WTC11 (cell line): ENCODE data around the gene FBXO7. TPM values are rescaled to one million over a fixed set of nuclear protein-coding genes. Genes with fewer than 3 reads are reported as not detected.
A peak's percentile ranks its signal among the peaks of the same experiment; 100 is the strongest.

Experiments
- ATAC-seq: fragments of 200-7000 bp; cut with Tn5 transposase; 2 replicates; pipeline ENCODE4 v1.10.0; 2021; ENCODE audit warnings: mild to moderate bottlenecking, moderate library complexity
- Bru-seq: library from RNA; stranded (reverse); fragments of 400-500 nt; gene quantifications from one replicate; lab custom pipeline; 2021; lab: Mats Ljungman, UMichigan
- CTCF ChIA-PET: fragments of 300-600 bp; sonication (Branson Sonifier 250); formaldehyde crosslinking; loops from one replicate; lab custom pipeline; 2021; ENCODE audit warnings: antibody characterized with exemption; lab: Charles Lee
- POLR2A ChIA-PET: fragments of 350-600 bp; sonication (Branson Sonifier 250); formaldehyde crosslinking; loops from one replicate; lab custom pipeline; 2021; ENCODE audit warnings: antibody characterized with exemption; lab: Charles Lee
- DNase-seq: peaks from one replicate; pipeline ENCODE4 v3.0.0; 2021; ENCODE audit warnings: low spot score
- H3K27ac Mint-ChIP-seq: 2 replicates; pipeline ENCODE4 v1.8.0; 2021; ENCODE audit warnings: mixed read lengths
- H3K27me3 Mint-ChIP-seq: 2 replicates; pipeline ENCODE4 v1.8.0; 2021; ENCODE audit warnings: low read depth, mild to moderate bottlenecking, moderate library complexity, mixed read lengths
- H3K36me3 Mint-ChIP-seq: 2 replicates; pipeline ENCODE4 v1.8.0; 2021; ENCODE audit warnings: mixed read lengths
- H3K4me1 Mint-ChIP-seq: 2 replicates; pipeline ENCODE4 v1.8.0; 2022; ENCODE audit warnings: mixed read lengths
- H3K4me3 Mint-ChIP-seq: 2 replicates; pipeline ENCODE4 v1.8.0; 2021; ENCODE audit warnings: mild to moderate bottlenecking, moderate library complexity, mixed read lengths
- H3K9me3 Mint-ChIP-seq: 2 replicates; pipeline ENCODE4 v1.8.0; 2021; ENCODE audit warnings: mixed read lengths
- ARID4B ChIP-seq: sonication (generic); formaldehyde crosslinking; IDR thresholded peaks from 2 replicates; pipeline ENCODE4 v1.8.0; 2023; ENCODE audit warnings: missing genetic modification reagents, mild to moderate bottlenecking, borderline replicate concordance
- ATF3 ChIP-seq: sonication (generic); formaldehyde crosslinking; conservative IDR thresholded peaks from 2 replicates; pipeline ENCODE4 v1.8.1; 2022; ENCODE audit warnings: mild to moderate bottlenecking, missing genetic modification reagents
- E2F5 ChIP-seq: sonication (generic); formaldehyde crosslinking; IDR thresholded peaks from 2 replicates; pipeline ENCODE4 v1.8.1; 2022; ENCODE audit warnings: mild to moderate bottlenecking, moderate library complexity, missing genetic modification reagents
- EMX1 ChIP-seq: fragments of 250-450 bp; sonication (Bioruptor Pico); IDR thresholded peaks from 2 replicates; pipeline ENCODE4 v1.8.0; 2021; ENCODE audit warnings: mild to moderate bottlenecking
- FOXP4 ChIP-seq: sonication (generic); formaldehyde crosslinking; IDR thresholded peaks from 2 replicates; pipeline ENCODE4 v1.8.0; 2022; ENCODE audit warnings: mild to moderate bottlenecking, missing genetic modification reagents
- MYBL2 ChIP-seq: sonication (generic); formaldehyde crosslinking; IDR thresholded peaks from 2 replicates; pipeline ENCODE4 v1.8.1; 2023; ENCODE audit warnings: mild to moderate bottlenecking, moderate library complexity, missing genetic modification reagents
- NR2C2 ChIP-seq: sonication (generic); formaldehyde crosslinking; IDR thresholded peaks from 2 replicates; pipeline ENCODE4 v1.8.0; 2022; ENCODE audit warnings: mild to moderate bottlenecking, missing genetic modification reagents
- NR3C1 ChIP-seq: sonication (generic); formaldehyde crosslinking; conservative IDR thresholded peaks from 2 replicates; pipeline ENCODE4 v1.8.1; 2023; ENCODE audit warnings: low read depth, mild to moderate bottlenecking, missing genetic modification reagents
- SOX15 ChIP-seq: fragments of 250-450 bp; sonication (Bioruptor Pico); IDR thresholded peaks from 2 replicates; pipeline ENCODE4 v1.9.0; 2021; ENCODE audit warnings: mild to moderate bottlenecking
- TCF7 ChIP-seq: sonication (generic); formaldehyde crosslinking; IDR thresholded peaks from 2 replicates; pipeline ENCODE4 v1.8.0; 2022; ENCODE audit warnings: mild to moderate bottlenecking, low read depth, missing genetic modification reagents, moderate library complexity
- ZNF317 ChIP-seq: sonication (generic); formaldehyde crosslinking; IDR thresholded peaks from 2 replicates; pipeline ENCODE4 v1.8.1; 2023; ENCODE audit warnings: low read depth, mild to moderate bottlenecking, moderate library complexity, missing genetic modification reagents, borderline replicate concordance
- ZNF512 ChIP-seq: sonication (generic); formaldehyde crosslinking; IDR thresholded peaks from 2 replicates; pipeline ENCODE4 v1.8.1; 2022; ENCODE audit warnings: missing genetic modification reagents, borderline replicate concordance
- long read RNA-seq, 3 experiments: library from RNA in 1 of 3; library from capped mRNA in 1 of 3; library from polyadenylated mRNA in 1 of 3; unstranded in 2 of 3; stranded (forward) in 1 of 3; transcript quantifications; one replicate each; pipeline ENCODE4 v2.0.0, GENCODE V29; 2021
- total RNA-seq: library from RNA; stranded (reverse); gene quantifications from 3 replicates; pipeline ENCODE4 v1.2.3, GENCODE V29; 2021
- TF ChIP-seq, protein P1 (sequence below): sonication (generic); formaldehyde crosslinking; IDR thresholded peaks from 2 replicates; pipeline ENCODE4 v1.8.1; 2023; ENCODE audit warnings: mild to moderate bottlenecking, moderate library complexity, missing genetic modification reagents
- TF ChIP-seq, protein P2 (sequence below): fragments of 250-450 bp; sonication (Bioruptor Pico); IDR thresholded peaks from 2 replicates; pipeline ENCODE4 v1.8.0; 2021; ENCODE audit warnings: mild to moderate bottlenecking

The FBXO7 gene
- 59.4 to 64.0 TPM (median 60.7 TPM) in 3 replicates for total RNA-seq
- percentile 89 among the genes with signal in this experiment for Bru-seq, nascent RNA
- long read RNA-seq, experiment 1, transcript FBXO7-206 (9 exons, 1,535 nt) = minor isoform, 8 of 304 reads
- long read RNA-seq, experiment 1, transcript FBXO7-202 (9 exons, 1,888 nt) = minor isoform, 18 of 304 reads
- long read RNA-seq, experiment 1, transcript FBXO7-201 (9 exons, 2,195 nt) = major isoform, 226 of 304 reads
- long read RNA-seq, experiment 1, transcript FBXO7-204 (9 exons, 1,921 nt) = minor isoform, 10 of 304 reads
- long read RNA-seq, experiment 1, partial matches to known transcripts = 16 of 304 reads
- long read RNA-seq, experiment 1, other reads (novel, unspliced or antisense) = 21 of 304 reads
- long read RNA-seq, experiment 2, transcript FBXO7-201 (9 exons, 2,195 nt) = major isoform, 58 of 110 reads
- long read RNA-seq, experiment 2, partial matches to known transcripts = 22 of 110 reads
- long read RNA-seq, experiment 2, other reads (novel, unspliced or antisense) = 22 of 110 reads
- long read RNA-seq, experiment 3, transcript FBXO7-201 (9 exons, 2,195 nt) = major isoform, 16 of 55 reads
- long read RNA-seq, experiment 3, transcript FBXO7-206 (9 exons, 1,535 nt) = minor isoform, 8 of 55 reads
- long read RNA-seq, experiment 3, transcript FBXO7-202 (9 exons, 1,888 nt) = major isoform, 16 of 55 reads
- long read RNA-seq, experiment 3, partial matches to known transcripts = 3 of 55 reads
- long read RNA-seq, experiment 3, other reads (novel, unspliced or antisense) = 5 of 55 reads

- ChIA-PET CTCF (interaction anchor here (0.6 to 1.9 kb wide), 18 partner anchors 10 to 1175 kb away, joined by 3 to 8 read pairs (median 4); partner anchors contain the start of genes BPIFC, RTCB and SYN3), POLR2A (interaction anchor here (0.5 to 1.0 kb wide), 2 partner anchors 12 to 731 kb away, joined by 3 to 5 read pairs; no protein-coding TSS in a partner anchor)
- H3K4me3 Mint-ChIP-seq = peak within 1 kb of the TSS; percentile 97
- peaks cover 8% of the 10 kb centered on the region for H3K4me1 Mint-ChIP-seq
- ATAC-seq = peak; percentile 93
- no peaks in the 10 kb centered on the region for H3K9me3 Mint-ChIP-seq
- peaks cover 4% of the 10 kb centered on the region for H3K27me3 Mint-ChIP-seq
- TF ChIP-seq TCF7 (CRISPR knock-in tag) (peak; percentile 48; the same call in 1 of the 2 replicates), NR2C2 (CRISPR knock-in tag) (peak; percentile 32; the same call in 1 of the 2 replicates), FOXP4 (CRISPR knock-in tag) (no peak), ARID4B (CRISPR knock-in tag) (peak; percentile 50; the same call in 1 of the 2 replicates), ATF3 (CRISPR knock-in tag) (no peak), E2F5 (CRISPR knock-in tag) (peak; percentile 54; the same call in 1 of the 2 replicates), ZNF317 (CRISPR knock-in tag) (0 out of 2 replicates have a peak, but pooled peaks have one; percentile 38), ZNF512 (CRISPR knock-in tag) (no peak), MYBL2 (CRISPR knock-in tag) (peak; percentile 53; the same call in 1 of the 2 replicates), NR3C1 (CRISPR knock-in tag) (0 out of 2 replicates have a peak, but pooled peaks have one; percentile 31), SOX15 (no peak), EMX1 (CRISPR knock-in tag) (0 out of 2 replicates have a peak, but pooled peaks have one; percentile 20)
- TF ChIP-seq, protein P1, sequence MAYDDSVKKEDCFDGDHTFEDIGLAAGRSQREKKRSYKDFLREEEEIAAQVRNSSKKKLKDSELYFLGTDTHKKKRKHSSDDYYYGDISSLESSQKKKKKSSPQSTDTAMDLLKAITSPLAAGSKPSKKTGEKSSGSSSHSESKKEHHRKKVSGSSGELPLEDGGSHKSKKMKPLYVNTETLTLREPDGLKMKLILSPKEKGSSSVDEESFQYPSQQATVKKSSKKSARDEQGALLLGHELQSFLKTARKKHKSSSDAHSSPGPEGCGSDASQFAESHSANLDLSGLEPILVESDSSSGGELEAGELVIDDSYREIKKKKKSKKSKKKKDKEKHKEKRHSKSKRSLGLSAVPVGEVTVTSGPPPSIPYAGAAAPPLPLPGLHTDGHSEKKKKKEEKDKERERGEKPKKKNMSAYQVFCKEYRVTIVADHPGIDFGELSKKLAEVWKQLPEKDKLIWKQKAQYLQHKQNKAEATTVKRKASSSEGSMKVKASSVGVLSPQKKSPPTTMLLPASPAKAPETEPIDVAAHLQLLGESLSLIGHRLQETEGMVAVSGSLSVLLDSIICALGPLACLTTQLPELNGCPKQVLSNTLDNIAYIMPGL = peak; percentile 91
- TF ChIP-seq, protein P2, sequence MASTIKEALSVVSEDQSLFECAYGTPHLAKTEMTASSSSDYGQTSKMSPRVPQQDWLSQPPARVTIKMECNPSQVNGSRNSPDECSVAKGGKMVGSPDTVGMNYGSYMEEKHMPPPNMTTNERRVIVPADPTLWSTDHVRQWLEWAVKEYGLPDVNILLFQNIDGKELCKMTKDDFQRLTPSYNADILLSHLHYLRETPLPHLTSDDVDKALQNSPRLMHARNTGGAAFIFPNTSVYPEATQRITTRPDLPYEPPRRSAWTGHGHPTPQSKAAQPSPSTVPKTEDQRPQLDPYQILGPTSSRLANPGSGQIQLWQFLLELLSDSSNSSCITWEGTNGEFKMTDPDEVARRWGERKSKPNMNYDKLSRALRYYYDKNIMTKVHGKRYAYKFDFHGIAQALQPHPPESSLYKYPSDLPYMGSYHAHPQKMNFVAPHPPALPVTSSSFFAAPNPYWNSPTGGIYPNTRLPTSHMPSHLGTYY (CRISPR knock-in tag) = no peak
- TF ChIP-seq, all 79 proteins: peak for 9
- Mint-ChIP-seq H3K36me3 (no peaks in the 10 kb centered on the region), H3K27ac (peak within 1 kb of the TSS; percentile 87; the same call in 1 of the 2 replicates)
- DNase-seq = peak; percentile 92
These were observed at the start of gene FBXO7 for GRCh38 chr22:32474635-32475467. FBXO7 (plus strand) TSS chr22:32474811; CDS start chr22:32475003, 192 bp downstream.
